Gastrocnemius medialis (tissue), 4 donors: ENCODE data around the gene MEF2C.

ENCODE experiments used
- POLR2A ChIP-seq, 2 donors: fragments of 450-650 bp; IDR thresholded peaks; one replicate each; pipeline ENCODE4 v1.6.1; 2017; ENCODE audit warnings: antibody characterized with exemption in 2 of 2, mild to moderate bottlenecking in 2 of 2, moderate library complexity in 2 of 2
- TF ChIP-seq, protein P1 (sequence below), 5 experiments: fragments of 450-650 bp in 3 of 5; fragments of 200-600 bp in 2 of 5; sonication (generic) in 2 of 5; IDR thresholded peaks in 4 of 5; conservative IDR thresholded peaks in 1 of 5; 1 replicate in 4 of 5; 2 replicates in 1 of 5; pipeline ENCODE4 v1.5.1; 2016 to 2019; ENCODE audit warnings: antibody characterized with exemption in 5 of 5, mild to moderate bottlenecking in 3 of 5, moderate library complexity in 3 of 5

DNA sequence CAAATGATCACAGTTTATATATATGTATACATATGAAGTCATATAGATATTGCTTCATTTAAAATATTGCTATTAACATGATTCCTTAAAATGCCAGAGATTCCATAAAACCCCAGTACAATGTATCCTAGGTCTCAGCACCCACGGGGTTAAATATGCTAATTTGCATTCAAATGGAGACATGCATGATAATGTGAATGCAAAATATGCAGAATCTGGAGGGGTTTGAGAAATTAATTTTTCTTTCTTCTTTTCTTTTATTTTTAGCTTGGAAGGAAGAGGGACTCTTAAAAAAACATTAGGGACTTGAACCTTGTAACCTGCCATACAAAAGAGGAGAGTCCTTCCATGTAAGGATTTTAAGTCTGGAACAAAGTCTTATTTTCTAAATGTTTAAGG is 211.9 kb downstream of the MEF2C start:
- TF ChIP-seq, protein P1, sequence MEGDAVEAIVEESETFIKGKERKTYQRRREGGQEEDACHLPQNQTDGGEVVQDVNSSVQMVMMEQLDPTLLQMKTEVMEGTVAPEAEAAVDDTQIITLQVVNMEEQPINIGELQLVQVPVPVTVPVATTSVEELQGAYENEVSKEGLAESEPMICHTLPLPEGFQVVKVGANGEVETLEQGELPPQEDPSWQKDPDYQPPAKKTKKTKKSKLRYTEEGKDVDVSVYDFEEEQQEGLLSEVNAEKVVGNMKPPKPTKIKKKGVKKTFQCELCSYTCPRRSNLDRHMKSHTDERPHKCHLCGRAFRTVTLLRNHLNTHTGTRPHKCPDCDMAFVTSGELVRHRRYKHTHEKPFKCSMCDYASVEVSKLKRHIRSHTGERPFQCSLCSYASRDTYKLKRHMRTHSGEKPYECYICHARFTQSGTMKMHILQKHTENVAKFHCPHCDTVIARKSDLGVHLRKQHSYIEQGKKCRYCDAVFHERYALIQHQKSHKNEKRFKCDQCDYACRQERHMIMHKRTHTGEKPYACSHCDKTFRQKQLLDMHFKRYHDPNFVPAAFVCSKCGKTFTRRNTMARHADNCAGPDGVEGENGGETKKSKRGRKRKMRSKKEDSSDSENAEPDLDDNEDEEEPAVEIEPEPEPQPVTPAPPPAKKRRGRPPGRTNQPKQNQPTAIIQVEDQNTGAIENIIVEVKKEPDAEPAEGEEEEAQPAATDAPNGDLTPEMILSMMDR (IDR thresholded peaks at IDR 0.05 in 4 of 5, conservative IDR thresholded peaks at IDR 0.05 in 1 of 5), result no peak
- TF ChIP-seq POLR2A (IDR thresholded peaks at IDR 0.05), result no peak
